Dedifferentiated amniotic fluid mesenchymal stem cell (primary cell): ENCODE measurements around the gene ZNF48.
"Not testable (repeated sequence)": the region's sequence is repeated elsewhere in the genome, so short reads cannot be mapped to it uniquely, and the experiment has no call there.

Experiments
- DNase-seq: peaks from one replicate; pipeline ENCODE4 v3.0.0-alpha.2; 2016; ENCODE audit errors: extremely low spot score

ZNF48 gene

GRCh38 chr16:30378236-30379157, 16.7 kb upstream of the ZNF48 start:
- DNase-seq, result peak; percentile 96

- DNase-seq, result no peak
Observed at GRCh38 chr16:30379158-30379783, 15.9 kb upstream of the ZNF48 start.

GRCh38 chr16:30380072-30380802, 15.0 kb upstream of the ZNF48 start:
- no peak for DNase-seq

- no peak for DNase-seq
Observed at GRCh38 chr16:30380803-30381208, 14.4 kb upstream of the ZNF48 start.

GRCh38 chr16:30381291-30382041, 13.8 kb upstream of the ZNF48 start:
- no peak for DNase-seq

GRCh38 chr16:30382111-30382881, 12.9 kb upstream of the ZNF48 start, which contains the start of gene SEPTIN1:
TSS of gene SEPTIN1 (minus strand) at chr16:30382561. CDS start at chr16:30382542, 19 bp downstream.
- no peak for DNase-seq

- DNase-seq, result no peak
Observed at GRCh38 chr16:30383521-30383920, 11.7 kb upstream of the ZNF48 start.

GRCh38 chr16:30394592-30395154, 547 bp upstream of the ZNF48 start:
- no peak for DNase-seq

- no peak for DNase-seq
Observed at GRCh38 chr16:30395992-30396585, 869 bp downstream of the ZNF48 start.

GRCh38 chr16:30396627-30397026, 1.4 kb downstream of the ZNF48 start:
- DNase-seq, result not testable (repeated sequence)

GRCh38 chr16:30397056-30397455, 1.8 kb downstream of the ZNF48 start:
- no peak for DNase-seq

- no peak for DNase-seq
Observed at GRCh38 chr16:30397776-30398660, 2.8 kb downstream of the ZNF48 start.

- DNase-seq, result no peak
Observed at GRCh38 chr16:30398661-30399434, 3.6 kb downstream of the ZNF48 start.

- no peak for DNase-seq
Observed at GRCh38 chr16:30399435-30400186, 4.4 kb downstream of the ZNF48 start.

- no peak for DNase-seq
Observed at GRCh38 chr16:30401768-30402425, 6.7 kb downstream of the ZNF48 start.

GRCh38 chr16:30406795-30407101, 11.5 kb downstream of the ZNF48 start:
- DNase-seq, result no peak
